Stimulated activated CD8-positive, alpha-beta memory T cell treated with anti-CD3 and anti-CD28 coated beads, Interleukin-15, amount 100 ng/mL, for 1 hour (primary cell): ENCODE measurements around the gene EAPP.
"Not testable (repeated sequence)": the region's sequence is repeated elsewhere in the genome, so short reads cannot be mapped to it uniquely, and the experiment has no call there.

Experiments used
- DNase-seq: peaks from one replicate; pipeline ENCODE4 v3.0.0-alpha.2; 2020; ENCODE audit warnings: low read depth

The EAPP gene

DNA sequence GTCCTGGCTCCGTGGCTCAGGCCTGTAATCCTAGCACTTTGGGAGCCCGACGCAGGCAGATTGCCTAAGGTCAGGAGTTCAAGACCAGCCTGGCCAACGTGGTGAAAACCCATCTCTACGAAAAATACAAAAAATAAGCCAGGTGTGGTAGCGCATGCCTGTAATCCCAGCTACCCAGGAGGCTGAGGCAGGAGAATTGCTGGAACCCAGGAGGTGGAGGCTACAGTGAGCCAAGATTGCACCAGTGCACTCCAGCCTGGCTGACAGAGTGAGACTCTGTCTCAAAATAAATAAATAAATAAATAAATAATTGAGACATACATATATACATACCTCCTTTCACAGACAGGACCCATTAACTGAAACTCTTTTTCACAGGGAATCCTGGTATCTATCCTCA lies 1.4 kb downstream of the EAPP start:
- not testable (repeated sequence) for DNase-seq

GRCh38 chr14:34537677-34538009 lies 1.9 kb downstream of the EAPP start:
- no peak for DNase-seq

GRCh38 chr14:34536951-34537676 lies 2.4 kb downstream of the EAPP start:
- no peak for DNase-seq

DNA sequence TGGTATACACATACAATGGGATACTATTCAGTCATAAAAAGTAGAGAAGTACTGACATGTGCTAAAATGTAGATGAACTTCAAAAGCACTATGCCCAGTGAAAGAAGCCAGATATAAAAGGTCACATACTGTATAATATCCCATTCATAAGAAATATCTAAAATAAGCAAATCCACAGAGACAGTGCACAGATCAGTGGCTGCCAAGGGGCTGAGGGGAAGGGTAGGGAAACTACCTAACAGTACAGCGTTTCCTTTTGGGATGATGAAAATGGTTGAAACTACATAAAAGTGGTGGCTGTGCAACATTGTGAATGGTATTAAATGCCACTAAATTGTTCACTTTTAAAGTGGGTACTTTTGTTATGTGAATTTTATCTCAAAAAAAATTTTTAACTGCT lies 11.9 kb downstream of the EAPP start:
- DNase-seq = no peak

DNA sequence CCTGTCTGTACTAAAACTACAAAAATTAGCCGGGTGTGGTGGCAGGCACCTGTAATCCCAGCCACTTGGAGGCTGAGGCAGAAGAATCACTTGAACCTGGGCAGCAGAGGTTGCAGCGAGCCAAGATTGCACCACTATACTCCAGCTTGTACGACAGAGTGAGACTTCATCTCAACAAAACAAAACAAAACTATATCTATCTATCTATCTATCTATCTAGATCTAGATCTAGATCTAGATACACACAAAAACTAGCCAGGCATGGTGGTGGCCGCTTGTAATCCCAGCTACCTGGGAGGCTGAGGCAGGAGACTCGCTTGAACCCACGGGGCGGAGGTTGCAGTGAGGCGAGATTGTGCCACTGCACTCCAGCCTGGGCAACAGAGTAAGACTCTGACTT lies 15.3 kb downstream of the EAPP start:
- DNase-seq = not testable (repeated sequence)

GRCh38 chr14:34522496-34522895 lies 17.0 kb downstream of the EAPP start:
- no peak for DNase-seq

DNA sequence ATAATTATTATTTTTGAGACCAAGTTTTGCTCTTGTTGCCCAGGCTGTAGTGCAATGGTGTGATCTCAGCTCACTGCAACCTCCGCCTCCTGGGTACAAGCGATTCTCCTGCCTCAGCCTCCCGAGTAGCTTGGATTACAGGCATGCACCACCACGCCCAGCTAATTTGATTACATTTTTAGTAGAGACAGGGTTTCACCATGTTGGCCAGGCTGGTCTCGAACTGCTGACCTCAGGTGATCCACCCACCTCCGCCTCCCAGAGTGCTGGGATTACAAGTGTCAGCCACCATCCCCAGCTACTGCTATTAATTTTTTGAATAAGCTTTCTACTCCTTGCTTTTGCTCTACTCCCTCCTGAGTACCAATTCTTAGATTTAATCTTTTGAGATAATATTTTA lies 18.4 kb downstream of the EAPP start:
- not testable (repeated sequence) for DNase-seq

DNA sequence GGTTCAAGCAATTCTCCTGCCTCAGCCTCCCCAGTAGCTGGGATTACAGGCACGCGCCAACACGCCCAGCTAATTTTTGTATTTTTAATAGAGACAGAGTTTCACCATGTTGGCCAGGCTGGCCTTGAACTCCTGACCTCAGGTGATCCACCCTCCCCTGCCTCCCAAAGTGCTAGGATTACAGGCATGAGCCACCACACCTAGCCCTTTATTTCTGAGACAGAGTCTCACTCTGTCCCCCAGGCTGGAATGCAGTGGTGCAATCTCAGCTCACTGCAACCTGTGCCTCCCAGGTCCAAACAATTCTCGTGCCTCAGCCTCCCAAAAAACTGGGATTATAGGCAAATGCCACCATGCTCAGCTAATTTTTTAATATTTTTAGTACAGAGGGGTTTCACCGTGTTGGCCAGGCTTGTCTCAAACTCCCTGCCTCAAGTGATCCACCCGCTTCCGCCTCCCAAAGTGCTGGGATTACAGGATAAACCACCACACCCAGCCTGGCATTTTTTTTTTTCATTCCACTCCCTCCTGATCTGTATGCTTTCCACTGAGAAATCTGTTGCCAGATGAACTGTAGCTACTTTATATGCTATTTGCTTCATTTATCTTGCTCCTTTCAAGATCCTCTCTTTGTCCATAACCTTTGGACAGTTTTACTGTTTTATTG lies 19.1 kb downstream of the EAPP start:
- not testable (repeated sequence) for DNase-seq

DNA sequence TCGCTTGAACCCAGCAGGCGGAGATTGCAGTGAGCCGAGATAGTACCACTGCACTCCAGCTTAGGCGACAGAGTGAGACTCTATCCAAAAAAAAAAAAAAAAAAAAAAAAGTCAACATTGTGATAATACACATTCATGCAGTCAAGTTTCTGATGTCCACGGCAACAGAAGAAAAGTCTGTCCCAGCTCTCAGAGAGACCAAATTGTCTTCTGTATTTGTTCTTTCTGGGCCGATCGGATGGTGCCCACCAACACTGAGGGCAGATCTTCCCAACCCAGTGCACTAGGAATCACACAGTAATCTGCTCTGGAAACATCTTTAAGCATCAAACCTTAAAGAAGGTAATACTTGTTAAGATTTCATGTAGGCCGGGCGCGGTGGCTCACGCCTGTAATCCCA lies 31.6 kb downstream of the EAPP start:
- DNase-seq = no peak

DNA sequence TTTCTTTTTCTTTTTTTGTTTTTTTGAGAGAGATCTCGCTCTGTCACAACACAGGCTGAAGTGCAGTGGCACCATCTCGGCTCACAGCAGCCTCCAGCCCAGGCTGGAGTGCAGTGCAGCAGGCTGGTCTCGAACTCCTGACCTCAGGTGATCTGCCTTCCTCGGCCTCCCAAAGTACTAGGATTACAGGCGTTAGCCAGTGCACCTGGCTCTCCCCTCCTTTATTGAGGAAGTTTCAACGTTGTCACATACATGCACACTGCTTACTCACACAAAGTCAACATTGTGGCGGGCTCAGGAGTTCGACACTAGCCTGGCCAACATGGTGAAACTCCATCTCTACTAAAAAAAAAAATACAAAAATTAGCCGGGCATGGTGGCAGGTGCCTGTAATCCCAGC lies 32.0 kb downstream of the EAPP start:
- DNase-seq = no peak

DNA sequence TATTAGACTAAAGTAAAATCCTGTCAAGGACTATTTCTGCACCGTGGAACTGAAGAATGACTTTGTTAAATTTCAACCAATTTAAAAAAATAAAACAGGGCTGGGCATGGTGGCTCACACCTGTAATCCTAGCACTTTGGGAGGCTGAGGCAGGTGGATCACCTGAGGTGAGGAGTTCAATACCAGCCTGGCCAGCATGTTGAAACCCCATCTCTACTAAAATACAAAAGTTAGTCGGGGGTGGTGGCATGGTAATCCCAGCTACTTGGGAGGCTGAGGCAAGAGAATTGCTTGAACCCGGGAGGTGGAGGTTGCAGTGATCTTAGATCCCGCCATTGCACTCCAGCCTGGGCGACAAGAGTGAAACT lies 34.4 kb downstream of the EAPP start:
- DNase-seq = not testable (repeated sequence)

GRCh38 chr14:34504027-34504426 lies 35.5 kb downstream of the EAPP start:
- not testable (repeated sequence) for DNase-seq

- no peak for DNase-seq
Measured at GRCh38 chr14:34502545-34503225, 36.8 kb downstream of the EAPP start.

- no peak for DNase-seq
Measured at GRCh38 chr14:34502001-34502400, 37.5 kb downstream of the EAPP start.

GRCh38 chr14:34501004-34501580 lies 38.4 kb downstream of the EAPP start:
- no peak for DNase-seq

GRCh38 chr14:34498684-34499412 lies 40.7 kb downstream of the EAPP start:
- no peak for DNase-seq

DNA sequence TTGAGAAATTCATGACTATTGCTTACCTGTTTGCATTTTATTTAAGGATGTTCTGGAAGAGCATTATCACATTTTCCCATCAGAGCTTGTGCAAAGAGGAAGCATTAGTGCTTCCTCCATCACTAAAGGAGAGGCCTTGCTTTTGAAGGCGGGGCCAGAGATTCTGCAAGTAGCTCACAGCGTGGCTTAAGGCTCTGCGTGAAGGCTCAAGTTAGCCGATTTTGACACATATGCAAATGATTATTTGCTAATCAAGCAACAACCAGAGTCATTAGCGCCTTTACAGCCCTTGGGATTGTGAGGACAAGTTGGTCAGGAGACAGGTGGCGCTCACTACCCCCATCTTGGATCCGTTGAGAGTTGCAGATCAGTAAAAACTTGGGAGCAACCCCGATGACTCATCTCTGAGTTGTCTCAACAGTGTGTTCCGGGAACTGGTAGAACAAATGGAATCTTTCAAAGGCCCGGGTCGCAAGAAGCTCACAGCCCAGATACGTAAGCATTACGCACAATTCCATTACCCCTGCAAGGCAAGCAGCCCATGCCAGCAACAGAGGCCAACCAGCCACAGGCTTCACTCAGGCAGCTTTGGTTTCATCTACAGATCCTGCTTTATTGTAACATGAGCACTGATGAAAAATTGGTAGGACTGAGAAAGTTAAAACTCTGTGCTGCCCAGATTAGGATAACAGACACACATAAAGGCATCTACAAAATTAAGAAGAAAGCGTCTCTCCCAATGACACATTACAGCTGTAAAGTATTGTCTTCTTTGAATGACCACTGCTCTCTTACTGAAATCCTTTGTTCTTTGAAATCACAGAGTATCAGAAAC lies 42.6 kb downstream of the EAPP start:
- no peak for DNase-seq

DNA sequence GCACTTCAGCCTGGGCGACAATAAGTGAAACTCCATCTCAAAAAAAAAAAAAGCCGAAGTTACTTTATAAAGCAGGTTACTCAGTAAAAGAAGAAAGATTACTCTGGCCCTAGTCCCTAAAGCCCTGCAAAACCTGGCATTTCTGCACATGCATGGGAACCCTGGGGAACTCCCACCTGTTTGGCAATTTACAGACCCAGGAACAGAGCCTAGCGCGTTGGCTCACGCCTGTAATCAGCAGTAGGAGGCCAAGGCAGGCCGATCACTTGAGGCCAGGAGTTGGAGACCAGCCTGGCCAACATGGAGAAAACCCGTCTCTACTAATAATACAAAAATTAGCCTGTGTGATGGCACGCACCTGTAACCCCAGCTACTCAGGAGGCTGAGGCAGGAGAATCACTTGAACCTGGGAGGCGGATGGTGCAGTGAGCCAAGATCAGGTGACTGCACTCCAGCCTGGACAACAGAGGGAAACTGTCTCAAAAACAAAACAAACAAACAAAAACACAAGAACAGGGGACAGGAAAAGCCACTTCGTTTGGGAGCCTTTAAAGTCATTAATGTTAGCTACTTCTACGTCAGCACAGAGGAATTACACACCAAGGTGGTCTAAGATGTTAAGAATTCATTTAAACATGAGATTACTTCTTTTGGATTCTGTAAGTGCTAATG lies 43.4 kb downstream of the EAPP start:
- DNase-seq = no peak

DNA sequence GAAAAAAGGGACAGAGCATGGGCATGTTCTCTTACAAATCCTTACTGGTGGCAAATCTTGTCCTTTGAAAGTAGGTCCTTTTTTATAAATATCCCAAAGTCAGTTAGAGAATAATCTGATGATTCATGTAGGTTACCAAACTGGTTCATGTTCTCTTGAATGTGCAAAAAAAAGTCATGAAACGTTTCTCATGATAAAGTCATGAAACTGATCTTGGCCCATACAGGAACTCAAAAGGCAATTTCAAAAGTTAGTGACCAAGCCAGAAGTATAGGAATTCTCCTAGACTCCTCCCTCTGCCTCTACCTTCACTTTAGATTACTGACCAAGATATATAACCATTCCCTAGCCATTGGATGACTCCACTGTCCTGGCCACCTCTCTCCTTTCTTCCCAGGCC lies 50.2 kb downstream of the EAPP start:
- no peak for DNase-seq

DNA sequence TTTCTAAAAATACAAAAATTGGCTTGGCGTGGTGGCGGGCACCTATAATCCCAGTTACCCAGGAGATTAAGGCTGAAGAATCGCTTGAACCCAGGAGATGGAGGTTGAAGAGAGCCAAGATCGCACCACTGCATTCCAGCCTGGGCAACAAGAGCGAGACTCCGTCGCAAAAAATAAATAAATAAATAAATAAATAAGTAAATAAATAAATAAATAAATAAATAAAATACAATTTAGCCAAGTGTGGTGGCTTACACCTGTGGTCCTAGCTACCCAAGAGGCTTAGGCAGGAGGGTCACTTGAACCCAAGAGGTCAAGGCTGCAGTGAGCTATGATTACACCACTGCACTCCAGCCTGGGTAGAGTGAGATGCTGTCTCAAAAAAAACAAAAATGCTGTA lies 51.0 kb downstream of the EAPP start:
- no peak for DNase-seq

GRCh38 chr14:34484726-34485125 lies 54.8 kb downstream of the EAPP start:
- DNase-seq = no peak
